H9 (cell line): ENCODE results near the gene GPI. TPM values are rescaled to one million over a fixed set of nuclear protein-coding genes. Genes with fewer than 3 reads are reported as not detected.
"Not testable (repeated sequence)": the region's sequence is repeated elsewhere in the genome, so short reads cannot be mapped to it uniquely, and the experiment has no call there.

Source experiments
- DNase-seq: peaks from one replicate; pipeline ENCODE4 v3.0.0-alpha.2; 2017
- H2AFZ ChIP-seq: one replicate; pipeline ENCODE4 v1.6.1; 2013; ENCODE audit warnings: mild to moderate bottlenecking, low read length, control low read depth, moderate library complexity
- H2AK5ac ChIP-seq: 2 replicates; pipeline ENCODE4 v1.6.1; 2013; ENCODE audit warnings: low read length, control low read depth, mixed read lengths; ENCODE audit not compliant: insufficient read length
- H2BK120ac ChIP-seq: one replicate; pipeline ENCODE4 v1.6.1; 2013; ENCODE audit warnings: low read depth, mild to moderate bottlenecking, low read length, control low read depth, inconsistent platforms; ENCODE audit not compliant: poor library complexity, severe bottlenecking
- H2BK12ac ChIP-seq: 2 replicates; pipeline ENCODE4 v1.6.1; 2013; ENCODE audit warnings: low read length, control low read depth, mixed read lengths, low read depth; ENCODE audit not compliant: insufficient read length
- H2BK15ac ChIP-seq: 2 replicates; pipeline ENCODE4 v1.6.1; 2013; ENCODE audit warnings: low read depth, low read length, control low read depth
- H2BK20ac ChIP-seq: one replicate; pipeline ENCODE4 v1.6.1; 2013; ENCODE audit warnings: low read depth, mild to moderate bottlenecking, low read length, control low read depth, inconsistent platforms; ENCODE audit not compliant: poor library complexity, severe bottlenecking
- H2BK5ac ChIP-seq: 2 replicates; pipeline ENCODE4 v1.6.1; 2013; ENCODE audit warnings: low read length, control low read depth, mixed read lengths; ENCODE audit not compliant: insufficient read length
- H3K14ac ChIP-seq: 2 replicates; pipeline ENCODE4 v1.6.1; 2013; ENCODE audit warnings: low read length, control low read depth; ENCODE audit not compliant: insufficient read depth
- H3K18ac ChIP-seq: 2 replicates; pipeline ENCODE4 v1.6.1; 2013; ENCODE audit warnings: low read depth, mild to moderate bottlenecking, mixed read lengths, low read length, control low read depth; ENCODE audit not compliant: insufficient read length
- H3K23ac ChIP-seq: 2 replicates; pipeline ENCODE4 v1.6.1; 2013; ENCODE audit warnings: low read length, control low read depth, mixed read lengths, low read depth; ENCODE audit not compliant: insufficient read length
- H3K23me2 ChIP-seq: 2 replicates; pipeline ENCODE4 v1.6.1; 2013; ENCODE audit warnings: low read depth, mild to moderate bottlenecking, mixed read lengths, low read length, control low read depth; ENCODE audit not compliant: insufficient read length, poor library complexity, severe bottlenecking
- H3K27ac ChIP-seq: 2 replicates; pipeline ENCODE4 v1.5.1; 2013; ENCODE audit warnings: low read length, control low read depth, mixed read lengths, low read depth; ENCODE audit not compliant: insufficient read length
- H3K27me3 ChIP-seq: 2 replicates; pipeline ENCODE4 v1.6.1; 2013; ENCODE audit warnings: low read length, control low read depth, inconsistent platforms; ENCODE audit not compliant: insufficient read depth
- H3K4ac ChIP-seq: 2 replicates; pipeline ENCODE4 v1.6.1; 2013; ENCODE audit warnings: low read depth, mild to moderate bottlenecking, control low read depth, inconsistent platforms, low read length, moderate library complexity
- H3K4me1 ChIP-seq: 2 replicates; pipeline ENCODE4 v1.6.1; 2013; ENCODE audit warnings: low read length, control low read depth, inconsistent platforms; ENCODE audit not compliant: insufficient read depth
- H3K4me2 ChIP-seq: 2 replicates; pipeline ENCODE4 v1.6.1; 2013; ENCODE audit warnings: low read length, control low read depth, mixed read lengths; ENCODE audit not compliant: insufficient read length, insufficient read depth
- H3K56ac ChIP-seq: 2 replicates; pipeline ENCODE4 v1.6.1; 2013; ENCODE audit warnings: low read depth, mild to moderate bottlenecking, mixed read lengths, low read length, control low read depth; ENCODE audit not compliant: insufficient read length
- H3K79me1 ChIP-seq: 2 replicates; pipeline ENCODE4 v1.6.1; 2013; ENCODE audit warnings: low read depth, mild to moderate bottlenecking, moderate library complexity, low read length, control low read depth, inconsistent platforms; ENCODE audit not compliant: insufficient read depth, poor library complexity, severe bottlenecking
- H3K79me2 ChIP-seq: 2 replicates; pipeline ENCODE4 v1.6.1; 2013; ENCODE audit warnings: low read length, control low read depth, inconsistent platforms; ENCODE audit not compliant: insufficient read depth
- H3K9ac ChIP-seq: 2 replicates; pipeline ENCODE4 v1.6.1; 2013; ENCODE audit warnings: low read length, control low read depth, mixed read lengths; ENCODE audit not compliant: insufficient read length; ENCODE audit errors: extremely low read depth
- H3K9me3 ChIP-seq: one replicate; pipeline ENCODE4 v1.6.1; 2013; ENCODE audit warnings: low read depth, low read length, inconsistent platforms; ENCODE audit not compliant: control insufficient read depth
- H3T11ph ChIP-seq: one replicate; pipeline ENCODE4 v1.6.1; 2013; ENCODE audit warnings: mild to moderate bottlenecking, low read length, control low read depth, inconsistent platforms
- H4K20me1 ChIP-seq: one replicate; pipeline ENCODE4 v1.6.1; 2013; ENCODE audit not compliant: control insufficient read depth, insufficient read length, insufficient read depth
- H4K5ac ChIP-seq: 2 replicates; pipeline ENCODE4 v1.6.1; 2013; ENCODE audit warnings: low read depth, mild to moderate bottlenecking, mixed read lengths, low read length, control low read depth; ENCODE audit not compliant: insufficient read length
- H4K8ac ChIP-seq: replicated peaks from 2 replicates; pipeline ENCODE4 v1.6.1; 2013; ENCODE audit warnings: low read length, control low read depth, mixed read lengths, low read depth; ENCODE audit not compliant: insufficient read length
- H4K91ac ChIP-seq: 2 replicates; pipeline ENCODE4 v1.6.1; 2013; ENCODE audit warnings: low read depth, mild to moderate bottlenecking, moderate library complexity, mixed read lengths, low read length, control low read depth; ENCODE audit not compliant: insufficient read length
- H3K27ac Mint-ChIP-seq, 3 experiments: 2 replicates in 2 of 3; 3 replicates in 1 of 3; pipeline ENCODE4 v1.8.0; 2020 to 2021; ENCODE audit warnings: mixed read lengths in 3 of 3, mild to moderate bottlenecking in 1 of 3, moderate library complexity in 1 of 3
- H3K27me3 Mint-ChIP-seq: 2 replicates; pipeline ENCODE4 v1.8.0; 2021; ENCODE audit warnings: low read depth, mild to moderate bottlenecking, moderate library complexity, mixed read lengths
- H3K36me3 Mint-ChIP-seq, 3 experiments: 2 replicates in 2 of 3; 3 replicates in 1 of 3; pipeline ENCODE4 v1.8.0; 2020 to 2021; ENCODE audit warnings: low read depth in 3 of 3, mixed read lengths in 3 of 3; ENCODE audit not compliant: insufficient read depth in 1 of 3
- H3K4me1 Mint-ChIP-seq, 2 experiments: 2 replicates each; pipeline ENCODE4 v1.8.0; 2020; ENCODE audit warnings: mixed read lengths in 2 of 2
- H3K4me3 Mint-ChIP-seq, 2 experiments: 2 replicates in 1 of 2; 3 replicates in 1 of 2; pipeline ENCODE4 v1.8.0; 2020 to 2021; ENCODE audit warnings: mild to moderate bottlenecking in 2 of 2, mixed read lengths in 2 of 2, moderate library complexity in 1 of 2
- H3K9me3 Mint-ChIP-seq, 2 experiments: 2 replicates in 1 of 2; 3 replicates in 1 of 2; pipeline ENCODE4 v1.8.0; 2020; ENCODE audit warnings: mild to moderate bottlenecking in 2 of 2, mixed read lengths in 2 of 2, moderate library complexity in 1 of 2
- WGBS: extraction: QIAGEN DNeasy Blood & Tissue Kit; methylation state at CpG from one replicate; pipeline ENCODE4 v1.1.7; 2013; ENCODE audit warnings: missing lambda C conversion rate, low lambda C conversion rate, mixed read lengths; ENCODE audit not compliant: insufficient read length; ENCODE audit errors: extremely low coverage; 5-methylcytosine and 5-hydroxymethylcytosine counted together
- total RNA-seq: library from RNA; stranded (reverse); gene quantifications from 2 replicates; pipeline ENCODE4 v1.2.1, GENCODE V29; 2021
- TF ChIP-seq, protein P1 (sequence below): fragments of 200-600 bp; sonication (generic); conservative IDR thresholded peaks from 3 replicates; pipeline ENCODE4 v1.8.0; 2021; ENCODE audit warnings: antibody characterized with exemption, mild to moderate bottlenecking

Gene GPI
- total RNA-seq, 1 experiment from 2014 or later = 373 TPM

DNA sequence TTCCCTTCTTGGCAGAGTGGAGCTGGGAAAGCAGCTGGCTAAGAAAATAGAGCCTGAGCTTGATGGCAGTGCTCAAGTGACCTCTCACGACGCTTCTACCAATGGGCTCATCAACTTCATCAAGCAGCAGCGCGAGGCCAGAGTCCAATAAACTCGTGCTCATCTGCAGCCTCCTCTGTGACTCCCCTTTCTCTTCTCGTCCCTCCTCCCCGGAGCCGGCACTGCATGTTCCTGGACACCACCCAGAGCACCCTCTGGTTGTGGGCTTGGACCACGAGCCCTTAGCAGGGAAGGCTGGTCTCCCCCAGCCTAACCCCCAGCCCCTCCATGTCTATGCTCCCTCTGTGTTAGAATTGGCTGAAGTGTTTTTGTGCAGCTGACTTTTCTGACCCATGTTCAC is 34.9 kb downstream of the GPI start:
- Histone ChIP-seq H2BK15ac (no peak overlapping the region), H2BK12ac (no peak overlapping the region), H2BK5ac (no peak overlapping the region), H3K56ac (no peak overlapping the region), H3K4me1 (no peaks in the 10 kb centered on the region), H3K4ac (no peak overlapping the region), H3T11ph (no peak overlapping the region), H3K27me3 (no peaks in the 10 kb centered on the region), H4K91ac (no peak overlapping the region), H2BK20ac (no peak overlapping the region), H3K14ac (no peak overlapping the region), H3K79me1 (no peaks in the 10 kb centered on the region), H3K23ac (no peak overlapping the region), H4K20me1 (no peaks in the 10 kb centered on the region), H3K23me2 (peaks cover 4% of the 10 kb centered on the region), H3K4me2 (no peak overlapping the region), H3K9ac (no peak overlapping the region), H3K18ac (no peak overlapping the region), H2BK120ac (no peak overlapping the region), H3K79me2 (no peaks in the 10 kb centered on the region), H3K27ac (no peak overlapping the region), H4K8ac (no peak overlapping the region), H2AFZ (no peak overlapping the region), H3K9me3 (no peaks in the 10 kb centered on the region), H4K5ac (no peak overlapping the region), H2AK5ac (no peak overlapping the region)
- peaks cover 37 to 61% (median 38%) of the 10 kb centered on the region in 3 experiments for H3K36me3 Mint-ChIP-seq
- H3K4me1 Mint-ChIP-seq = peaks cover 0 to 2% of the 10 kb centered on the region in 2 experiments; a peak in 1 of 4 replicates
- no peak overlapping the region for H3K4me3 Mint-ChIP-seq
- no peak for DNase-seq
- WGBS = no CpG with 5 or more reads among the region's 9 CpGs
- H3K9me3 Mint-ChIP-seq = no peaks in the 10 kb centered on the region; a peak in 1 of 5 replicates
- H3K27me3 Mint-ChIP-seq = no peaks in the 10 kb centered on the region
- H3K27ac Mint-ChIP-seq = no peak overlapping the region
- TF ChIP-seq, protein P1, sequence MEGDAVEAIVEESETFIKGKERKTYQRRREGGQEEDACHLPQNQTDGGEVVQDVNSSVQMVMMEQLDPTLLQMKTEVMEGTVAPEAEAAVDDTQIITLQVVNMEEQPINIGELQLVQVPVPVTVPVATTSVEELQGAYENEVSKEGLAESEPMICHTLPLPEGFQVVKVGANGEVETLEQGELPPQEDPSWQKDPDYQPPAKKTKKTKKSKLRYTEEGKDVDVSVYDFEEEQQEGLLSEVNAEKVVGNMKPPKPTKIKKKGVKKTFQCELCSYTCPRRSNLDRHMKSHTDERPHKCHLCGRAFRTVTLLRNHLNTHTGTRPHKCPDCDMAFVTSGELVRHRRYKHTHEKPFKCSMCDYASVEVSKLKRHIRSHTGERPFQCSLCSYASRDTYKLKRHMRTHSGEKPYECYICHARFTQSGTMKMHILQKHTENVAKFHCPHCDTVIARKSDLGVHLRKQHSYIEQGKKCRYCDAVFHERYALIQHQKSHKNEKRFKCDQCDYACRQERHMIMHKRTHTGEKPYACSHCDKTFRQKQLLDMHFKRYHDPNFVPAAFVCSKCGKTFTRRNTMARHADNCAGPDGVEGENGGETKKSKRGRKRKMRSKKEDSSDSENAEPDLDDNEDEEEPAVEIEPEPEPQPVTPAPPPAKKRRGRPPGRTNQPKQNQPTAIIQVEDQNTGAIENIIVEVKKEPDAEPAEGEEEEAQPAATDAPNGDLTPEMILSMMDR = no peak

DNA sequence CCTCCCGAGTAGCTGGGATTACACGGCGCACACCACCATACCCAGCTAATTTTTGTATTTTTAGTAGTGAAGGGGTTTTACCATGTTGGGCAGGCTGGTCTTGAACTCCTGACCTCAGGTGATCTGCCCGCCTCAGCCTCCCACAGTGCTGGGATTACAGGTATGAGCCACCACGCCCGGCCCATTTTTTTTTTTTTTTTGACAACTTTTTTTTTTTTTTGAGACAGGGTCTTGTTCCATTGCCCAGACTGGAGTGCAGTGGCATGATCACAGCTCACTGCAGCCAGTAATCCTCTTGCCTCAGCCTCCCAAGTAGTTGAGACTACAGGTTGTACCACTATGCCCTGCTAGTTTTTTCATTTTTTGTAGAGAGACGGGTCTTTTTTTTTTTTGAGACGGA is 35.8 kb downstream of the GPI start:
- H3K9ac ChIP-seq, H3K23ac ChIP-seq, H4K91ac ChIP-seq, H2BK5ac ChIP-seq, H3T11ph ChIP-seq, H2BK15ac ChIP-seq, H3K56ac ChIP-seq, H4K20me1 ChIP-seq, H3K79me2 ChIP-seq, H3K79me1 ChIP-seq, H3K4me1 ChIP-seq, H4K8ac ChIP-seq, H3K27ac ChIP-seq, H3K4me1 Mint-ChIP-seq, H2AFZ ChIP-seq, H3K27me3 Mint-ChIP-seq, H2AK5ac ChIP-seq, H3K14ac ChIP-seq, H2BK12ac ChIP-seq, H3K18ac ChIP-seq, H3K9me3 Mint-ChIP-seq, H3K27me3 ChIP-seq, H3K27ac Mint-ChIP-seq, H2BK20ac ChIP-seq, H3K9me3 ChIP-seq, H3K4me2 ChIP-seq, DNase-seq, H3K23me2 ChIP-seq, H3K4me3 Mint-ChIP-seq, H4K5ac ChIP-seq, H2BK120ac ChIP-seq, H3K4ac ChIP-seq: not testable (repeated sequence)
- H3K36me3 Mint-ChIP-seq = peaks cover 34 to 59% (median 35%) of the 10 kb centered on the region in 3 experiments
- no CpG with 5 or more reads among the region's 8 CpGs for WGBS
